ENCODE results near the gene TINCR.

DNA sequence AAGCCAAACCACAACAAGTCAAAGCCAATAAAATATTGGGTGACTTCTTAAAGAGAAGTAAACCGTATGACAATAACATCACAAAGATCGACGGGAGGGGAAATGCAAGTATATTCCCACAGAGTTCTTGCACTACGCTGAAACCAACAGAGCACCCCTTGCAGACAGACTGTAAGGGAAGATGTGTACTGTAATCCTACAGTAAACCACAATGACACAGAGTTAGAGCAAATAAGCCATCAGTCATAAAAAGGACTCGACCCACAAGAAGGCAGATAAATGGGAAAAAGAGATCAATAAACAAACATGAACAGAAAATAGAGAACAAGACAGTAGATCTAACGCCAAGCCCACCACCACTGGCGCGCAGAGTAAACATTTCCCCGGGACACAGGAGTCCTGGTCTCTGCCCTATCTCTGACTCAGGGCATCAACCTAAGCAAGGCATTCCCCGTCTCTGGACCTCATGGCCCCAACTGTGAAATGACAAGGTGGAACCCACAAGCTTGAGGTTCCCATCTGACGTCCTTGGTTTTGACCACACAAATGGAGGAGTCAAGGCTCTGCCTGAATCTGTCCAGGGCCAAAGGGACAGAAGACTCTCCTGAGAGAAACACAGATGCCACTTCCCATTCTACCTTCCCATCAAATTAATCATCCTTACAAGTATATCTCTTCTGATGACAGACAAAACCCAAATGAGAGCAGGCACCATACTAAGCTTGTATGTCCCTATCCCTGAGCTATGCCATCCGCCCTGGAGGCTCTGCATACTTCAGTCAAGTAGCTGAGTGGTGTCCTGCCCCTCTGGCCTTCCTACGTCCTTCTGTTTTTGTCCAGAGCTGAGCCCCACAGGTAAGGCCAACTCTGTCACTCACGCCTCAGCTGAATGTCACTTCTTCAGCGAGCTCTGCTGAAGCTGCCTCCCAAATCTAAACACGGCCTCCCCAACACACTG, 39.8 kb upstream of the TINCR start:
- TF ChIP-seq, protein P1, sequence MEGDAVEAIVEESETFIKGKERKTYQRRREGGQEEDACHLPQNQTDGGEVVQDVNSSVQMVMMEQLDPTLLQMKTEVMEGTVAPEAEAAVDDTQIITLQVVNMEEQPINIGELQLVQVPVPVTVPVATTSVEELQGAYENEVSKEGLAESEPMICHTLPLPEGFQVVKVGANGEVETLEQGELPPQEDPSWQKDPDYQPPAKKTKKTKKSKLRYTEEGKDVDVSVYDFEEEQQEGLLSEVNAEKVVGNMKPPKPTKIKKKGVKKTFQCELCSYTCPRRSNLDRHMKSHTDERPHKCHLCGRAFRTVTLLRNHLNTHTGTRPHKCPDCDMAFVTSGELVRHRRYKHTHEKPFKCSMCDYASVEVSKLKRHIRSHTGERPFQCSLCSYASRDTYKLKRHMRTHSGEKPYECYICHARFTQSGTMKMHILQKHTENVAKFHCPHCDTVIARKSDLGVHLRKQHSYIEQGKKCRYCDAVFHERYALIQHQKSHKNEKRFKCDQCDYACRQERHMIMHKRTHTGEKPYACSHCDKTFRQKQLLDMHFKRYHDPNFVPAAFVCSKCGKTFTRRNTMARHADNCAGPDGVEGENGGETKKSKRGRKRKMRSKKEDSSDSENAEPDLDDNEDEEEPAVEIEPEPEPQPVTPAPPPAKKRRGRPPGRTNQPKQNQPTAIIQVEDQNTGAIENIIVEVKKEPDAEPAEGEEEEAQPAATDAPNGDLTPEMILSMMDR (conservative IDR thresholded peaks at IDR 0.05), result no peak
- TF ChIP-seq EZH2 (IDR thresholded peaks at IDR 0.05; ENCODE audit: low read depth), result no peak

All from PC-9 (cell line).